ENCODE results near the gene DPEP3. TPM values are rescaled to one million over a fixed set of nuclear protein-coding genes. Genes with fewer than 3 reads are reported as not detected.

DPEP3 gene
- polyA plus RNA-seq, 1 donor (not counting 4 experiments of a cell fraction or from before 2014, with no cell fraction given) = not detected

DNA sequence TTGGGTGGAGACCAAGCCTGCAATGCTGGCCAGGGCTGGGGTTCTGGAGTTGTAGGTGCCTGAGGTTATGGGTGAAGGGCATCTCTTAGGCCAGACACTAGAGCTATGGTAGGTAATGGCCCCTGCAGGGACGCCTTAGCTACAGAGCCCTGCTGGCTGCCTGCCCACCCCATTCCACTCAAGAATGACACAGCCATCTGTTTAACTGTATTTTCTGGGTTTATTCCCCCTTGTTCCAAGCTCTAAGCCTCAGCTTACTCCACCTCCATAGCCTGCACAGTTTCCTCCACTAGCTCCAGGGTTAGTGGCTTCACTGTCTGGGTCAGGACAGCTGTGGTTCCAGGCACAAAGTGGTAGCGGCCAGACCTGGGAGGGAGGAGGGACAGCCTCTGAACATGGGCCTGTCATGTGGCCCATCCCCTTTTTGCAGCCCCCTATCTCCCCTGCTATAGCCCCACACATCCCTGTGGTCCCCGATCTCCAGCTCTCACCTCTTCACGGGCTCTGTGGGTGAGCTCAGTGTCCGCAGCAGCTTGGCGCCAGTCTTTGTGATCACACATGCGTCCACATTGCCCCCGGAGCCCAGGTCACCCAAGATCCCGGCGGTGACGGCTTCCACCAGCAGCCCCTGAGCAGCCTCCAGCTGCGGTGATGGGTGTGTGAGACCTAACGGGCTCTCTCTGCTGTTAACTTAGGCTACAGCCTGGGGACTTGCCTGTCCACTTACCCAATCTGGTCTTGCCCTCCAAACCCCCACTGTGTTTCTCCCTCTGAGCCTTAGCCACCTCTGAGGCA, 45.8 kb downstream of the DPEP3 start:
- Histone ChIP-seq H2AFZ (ENCODE audit: control insufficient read depth, low read length) (no peak overlapping the region), H4K20me1 (ENCODE audit: control insufficient read depth, extremely low read depth, insufficient read depth, low read length) (no peaks in the 10 kb centered on the region), H3K27me3 (ENCODE audit: control insufficient read depth, extremely low read depth, insufficient read depth, low read length) (no peaks in the 10 kb centered on the region), H3K27ac (ENCODE audit: control insufficient read depth, insufficient read depth, low read length) (peak overlapping the region; percentile 60), H3K4me3 (ENCODE audit: control insufficient read depth in 2 of 3, extremely low read depth in 1 of 3, insufficient read depth in 2 of 3, low read depth in 1 of 3, low read length in 3 of 3) (peak overlapping the region; percentile 89 to 95 (median 91)), H3K9me3 (ENCODE audit: control insufficient read depth, low read depth, low read length) (no peaks in the 10 kb centered on the region), H3K9ac (ENCODE audit: control insufficient read depth, extremely low read depth, insufficient read depth, low read length) (peak overlapping the region; percentile 92), H3K4me1 (ENCODE audit: control insufficient read depth, extremely low read depth, insufficient read depth, low read length) (peaks cover 27% of the 10 kb centered on the region), H3K36me3 (ENCODE audit: control insufficient read depth in 2 of 2, extremely low read depth in 1 of 2, insufficient read depth in 2 of 2, low read length in 2 of 2) (peaks cover 3 to 11% of the 10 kb centered on the region in 2 experiments), H3K9me1 (ENCODE audit: control insufficient read depth, extremely low read depth, insufficient read depth, low read length) (no peaks in the 10 kb centered on the region), H3K79me2 (ENCODE audit: control insufficient read depth, insufficient read depth, low read length) (peaks cover 5% of the 10 kb centered on the region), H3K4me2 (ENCODE audit: control insufficient read depth, extremely low read depth, insufficient read depth, low read depth, low read length) (peak overlapping the region; percentile 63)
- no peak for DNase-seq (ENCODE audit: low read depth, low spot score)
- dilution Hi-C loops (cut with MboI; ENCODE audit: extremely low pct_ligation_motif_present, low sequenced_read_pairs) = no loop called here
- no peak for FAIRE-seq
- TF ChIP-seq EZH2 (IDR thresholded peaks at IDR 0.05; ENCODE audit: low read length) = no peak
- TF ChIP-seq, protein P1, sequence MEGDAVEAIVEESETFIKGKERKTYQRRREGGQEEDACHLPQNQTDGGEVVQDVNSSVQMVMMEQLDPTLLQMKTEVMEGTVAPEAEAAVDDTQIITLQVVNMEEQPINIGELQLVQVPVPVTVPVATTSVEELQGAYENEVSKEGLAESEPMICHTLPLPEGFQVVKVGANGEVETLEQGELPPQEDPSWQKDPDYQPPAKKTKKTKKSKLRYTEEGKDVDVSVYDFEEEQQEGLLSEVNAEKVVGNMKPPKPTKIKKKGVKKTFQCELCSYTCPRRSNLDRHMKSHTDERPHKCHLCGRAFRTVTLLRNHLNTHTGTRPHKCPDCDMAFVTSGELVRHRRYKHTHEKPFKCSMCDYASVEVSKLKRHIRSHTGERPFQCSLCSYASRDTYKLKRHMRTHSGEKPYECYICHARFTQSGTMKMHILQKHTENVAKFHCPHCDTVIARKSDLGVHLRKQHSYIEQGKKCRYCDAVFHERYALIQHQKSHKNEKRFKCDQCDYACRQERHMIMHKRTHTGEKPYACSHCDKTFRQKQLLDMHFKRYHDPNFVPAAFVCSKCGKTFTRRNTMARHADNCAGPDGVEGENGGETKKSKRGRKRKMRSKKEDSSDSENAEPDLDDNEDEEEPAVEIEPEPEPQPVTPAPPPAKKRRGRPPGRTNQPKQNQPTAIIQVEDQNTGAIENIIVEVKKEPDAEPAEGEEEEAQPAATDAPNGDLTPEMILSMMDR (optimal IDR thresholded peaks at IDR 0.05 in 1 of 3, IDR thresholded peaks at IDR 0.05 in 1 of 3, conservative IDR thresholded peaks at IDR 0.05 in 1 of 3; ENCODE audit: extremely low read depth in 1 of 3, insufficient read depth in 2 of 3, low read length in 3 of 3) = no peak

GRCh38 chr16:67933805-67934204, 46.5 kb downstream of the DPEP3 start:
- no peak overlapping the region for H3K9ac ChIP-seq (ENCODE audit: control insufficient read depth, extremely low read depth, insufficient read depth, low read length)

More at GRCh38 chr16:67933805-67934204, 46.5 kb downstream of the DPEP3 start:
- H3K4me1 ChIP-seq (ENCODE audit: control insufficient read depth, extremely low read depth, insufficient read depth, low read length) = peaks cover 27% of the 10 kb centered on the region
- no peaks in the 10 kb centered on the region for H3K9me1 ChIP-seq (ENCODE audit: control insufficient read depth, extremely low read depth, insufficient read depth, low read length)
- no peaks in the 10 kb centered on the region for H3K27me3 ChIP-seq (ENCODE audit: control insufficient read depth, extremely low read depth, insufficient read depth, low read length)
- H3K36me3 ChIP-seq (ENCODE audit: control insufficient read depth in 2 of 2, extremely low read depth in 1 of 2, insufficient read depth in 2 of 2, low read length in 2 of 2) = peaks cover 3 to 9% of the 10 kb centered on the region in 2 experiments
- peak overlapping the region; percentile 63 for H3K4me2 ChIP-seq (ENCODE audit: control insufficient read depth, extremely low read depth, insufficient read depth, low read depth, low read length)
- no peak overlapping the region for H2AFZ ChIP-seq (ENCODE audit: control insufficient read depth, low read length)
- DNase-seq (ENCODE audit: low read depth, low spot score) (no peak), FAIRE-seq (no peak)
- peak overlapping the region; percentile 11 for H3K27ac ChIP-seq (ENCODE audit: control insufficient read depth, insufficient read depth, low read length)
- dilution Hi-C loops (cut with MboI; ENCODE audit: extremely low pct_ligation_motif_present, low sequenced_read_pairs) = no loop called here
- H4K20me1 ChIP-seq (ENCODE audit: control insufficient read depth, extremely low read depth, insufficient read depth, low read length) = peaks cover 3% of the 10 kb centered on the region
- H3K9me3 ChIP-seq (ENCODE audit: control insufficient read depth, low read depth, low read length) = no peaks in the 10 kb centered on the region
- peaks cover 5% of the 10 kb centered on the region for H3K79me2 ChIP-seq (ENCODE audit: control insufficient read depth, insufficient read depth, low read length)
- TF ChIP-seq EZH2 (IDR thresholded peaks at IDR 0.05; ENCODE audit: low read length) = no peak
- TF ChIP-seq, protein P1 (optimal IDR thresholded peaks at IDR 0.05 in 1 of 3, IDR thresholded peaks at IDR 0.05 in 1 of 3, conservative IDR thresholded peaks at IDR 0.05 in 1 of 3; ENCODE audit: extremely low read depth in 1 of 3, insufficient read depth in 2 of 3, low read length in 3 of 3) = no peak
- no peak overlapping the region for H3K4me3 ChIP-seq (ENCODE audit: control insufficient read depth in 2 of 3, extremely low read depth in 1 of 3, insufficient read depth in 2 of 3, low read depth in 1 of 3, low read length in 3 of 3)

Data from keratinocyte (primary cell).